Activated naive CD8-positive, alpha-beta T cell treated with anti-CD3 and anti-CD28 coated beads, Interleukin-2, amount 10 ng/mL, durations not matched to agents 7 days and 5 days (primary cell): ENCODE data around the gene C20orf173. TPM values are rescaled to one million over a fixed set of nuclear protein-coding genes. Genes with fewer than 3 reads are reported as not detected.

Experiments
- ATAC-seq: fragments of 150-1000 bp; cut with Tn5 transposase; one replicate; pipeline ENCODE4 v1.10.0; 2021; ENCODE audit warnings: low read depth, moderate library complexity
- POLR2A ChIA-PET: fragments of 350-600 bp; sonication (Branson Sonifier 250); formaldehyde crosslinking; loops from one replicate; lab custom pipeline; 2021; ENCODE audit warnings: antibody characterized with exemption; lab: Charles Lee
- DNase-seq: peaks from one replicate; pipeline ENCODE4 v3.0.0; 2021
- H3K27ac Mint-ChIP-seq: one replicate; pipeline ENCODE4 v1.8.0; 2022; ENCODE audit warnings: mild to moderate bottlenecking, mixed read lengths
- H3K27me3 Mint-ChIP-seq: one replicate; pipeline ENCODE4 v1.8.0; 2022; ENCODE audit warnings: mild to moderate bottlenecking, moderate library complexity, mixed read lengths
- H3K36me3 Mint-ChIP-seq: one replicate; pipeline ENCODE4 v1.8.0; 2021; ENCODE audit warnings: mild to moderate bottlenecking, mixed read lengths
- H3K4me1 Mint-ChIP-seq: one replicate; pipeline ENCODE4 v1.8.0; 2021; ENCODE audit warnings: mixed read lengths
- H3K4me3 Mint-ChIP-seq: one replicate; pipeline ENCODE4 v1.8.0; 2022; ENCODE audit warnings: mild to moderate bottlenecking, moderate library complexity, mixed read lengths
- H3K9me3 Mint-ChIP-seq: one replicate; pipeline ENCODE4 v1.8.0; 2021; ENCODE audit warnings: mixed read lengths
- total RNA-seq, 2 experiments: library from RNA; stranded (reverse); gene quantifications; one replicate each; pipeline ENCODE4 v1.2.3, GENCODE V29; 2021

The C20orf173 gene
- total RNA-seq, 2 experiments from 2014 or later, result not detected

- no peak overlapping the region for H3K27ac Mint-ChIP-seq
Measured at GRCh38 chr20:35496481-35496880, 33.0 kb downstream of the C20orf173 start.

GRCh38 chr20:35492352-35492751, 37.1 kb downstream of the C20orf173 start:
- Mint-ChIP-seq H3K9me3 (no peaks in the 10 kb centered on the region), H3K4me1 (peaks cover 33% of the 10 kb centered on the region), H3K36me3 (peaks cover 51% of the 10 kb centered on the region), H3K27ac (peak overlapping the region; percentile 99), H3K27me3 (no peaks in the 10 kb centered on the region), H3K4me3 (peak overlapping the region; percentile 99)
- POLR2A ChIA-PET, result interaction anchor here (0.7 to 3.2 kb wide), 6 partner anchors 28 to 1465 kb away, joined by 3 to 24 read pairs (median 6); partner anchors contain the start of gene RBM39
- no peak for ATAC-seq
- no peak for DNase-seq

More at GRCh38 chr20:35496481-35496880, 33.0 kb downstream of the C20orf173 start:
- no peaks in the 10 kb centered on the region for H3K27me3 Mint-ChIP-seq
- H3K36me3 Mint-ChIP-seq, result peaks cover 45% of the 10 kb centered on the region
- DNase-seq (no peak), ATAC-seq (no peak)
- peaks cover 12% of the 10 kb centered on the region for H3K4me1 Mint-ChIP-seq
- POLR2A ChIA-PET, result interaction anchor here (0.7 to 1.0 kb wide), 2 partner anchors 17 to 42 kb away, joined by 3 read pairs; no protein-coding TSS in a partner anchor
- H3K4me3 Mint-ChIP-seq, result no peak overlapping the region
- no peaks in the 10 kb centered on the region for H3K9me3 Mint-ChIP-seq

DNA sequence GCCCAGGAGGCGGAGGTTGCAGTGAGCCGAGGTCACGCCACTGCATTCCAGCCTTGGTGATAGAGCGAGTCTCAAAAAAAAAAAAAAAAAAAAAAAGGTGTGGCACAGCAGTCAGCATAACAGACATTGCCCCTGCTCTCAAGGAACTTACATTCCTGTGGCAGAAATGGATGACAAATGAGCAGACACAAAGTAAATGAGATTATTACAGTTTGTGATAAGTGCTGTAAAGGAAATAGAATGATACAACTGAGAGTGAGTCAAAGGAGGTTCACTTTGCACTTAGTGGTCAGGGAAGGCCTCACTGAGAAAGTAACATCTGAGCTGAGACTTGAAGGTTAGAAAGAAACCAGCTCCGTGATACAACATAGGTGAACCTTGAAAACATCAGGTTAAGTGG, 37.6 kb downstream of the C20orf173 start:
- no peak for ATAC-seq

DNA sequence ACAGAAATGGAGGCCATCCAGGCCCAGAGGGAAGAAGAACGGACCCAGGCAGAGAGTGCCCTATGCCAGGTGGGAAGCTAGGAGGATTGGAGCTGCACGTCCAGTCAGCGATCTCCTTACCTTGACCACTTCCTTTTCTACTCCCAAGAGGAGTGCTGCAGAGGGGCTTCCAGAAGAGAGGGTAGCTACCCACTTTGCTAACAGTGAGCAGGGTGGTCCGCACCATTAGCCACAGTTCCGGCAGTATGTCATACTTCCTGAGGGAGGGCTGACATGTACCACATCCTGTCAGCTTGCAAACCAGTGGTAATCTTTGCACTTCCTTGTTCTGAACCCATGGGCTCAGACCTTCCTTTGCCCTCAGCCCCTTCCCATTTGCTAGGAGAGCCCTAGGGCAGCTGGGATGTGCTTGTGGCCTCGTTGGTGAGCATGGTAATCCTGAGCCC, 38.7 kb downstream of the C20orf173 start:
- peaks cover 33% of the 10 kb centered on the region for H3K4me1 Mint-ChIP-seq

More for the DNA sequence above, 37.6 kb downstream of the C20orf173 start:
- peaks cover 50% of the 10 kb centered on the region for H3K36me3 Mint-ChIP-seq
- no peak for DNase-seq
- POLR2A ChIA-PET, result interaction anchor here (0.7 to 3.2 kb wide), 10 partner anchors 11 to 1466 kb away, joined by 3 to 24 read pairs (median 7); partner anchors contain the start of genes MMP24OS, RBM39 and SCAND1
- no peaks in the 10 kb centered on the region for H3K9me3 Mint-ChIP-seq
- H3K27ac Mint-ChIP-seq, result peak overlapping the region; percentile 99
- H3K27me3 Mint-ChIP-seq, result no peaks in the 10 kb centered on the region
- peak overlapping the region; percentile 99 for H3K4me3 Mint-ChIP-seq
- H3K4me1 Mint-ChIP-seq, result peaks cover 33% of the 10 kb centered on the region

DNA sequence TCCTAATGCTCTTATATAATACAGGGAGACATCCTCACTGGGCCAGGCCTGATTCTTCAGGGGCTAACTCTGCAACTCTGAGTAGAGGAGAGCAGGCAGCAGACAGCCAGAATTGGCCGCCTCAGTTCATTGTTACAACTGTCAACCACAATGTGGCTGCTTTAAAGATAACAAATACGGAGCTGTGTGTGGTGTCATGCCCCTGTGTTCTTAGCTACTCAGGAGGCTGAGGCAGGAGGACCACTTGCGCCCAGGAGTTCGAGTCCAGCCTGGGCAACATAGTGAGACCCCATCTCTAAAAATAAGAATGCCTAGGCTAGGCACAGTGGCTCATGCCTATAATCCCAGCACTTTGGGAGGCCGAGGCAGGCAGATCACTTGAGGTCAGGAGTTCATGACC, 39.7 kb downstream of the C20orf173 start:
- Mint-ChIP-seq H3K4me3 (peak overlapping the region; percentile 99), H3K27ac (peak overlapping the region; percentile 99), H3K4me1 (peaks cover 34% of the 10 kb centered on the region), H3K36me3 (peaks cover 46% of the 10 kb centered on the region), H3K9me3 (no peaks in the 10 kb centered on the region), H3K27me3 (no peaks in the 10 kb centered on the region)
- POLR2A ChIA-PET, result interaction anchor here (0.8 to 3.7 kb wide), 8 partner anchors 17 to 464 kb away, joined by 3 to 30 read pairs (median 10); partner anchors contain the start of genes CEP250, CPNE1, MMP24OS and RBM12
- ATAC-seq (peak; percentile 45), DNase-seq (no peak)

More for the DNA sequence above, 38.7 kb downstream of the C20orf173 start:
- POLR2A ChIA-PET, result interaction anchor here (0.7 to 3.7 kb wide), 22 partner anchors 11 to 464 kb away, joined by 3 to 30 read pairs (median 5); partner anchors contain the start of genes CEP250, CPNE1, ERGIC3 and MMP24OS
- Mint-ChIP-seq H3K36me3 (peaks cover 47% of the 10 kb centered on the region), H3K27ac (peak overlapping the region; percentile 99), H3K9me3 (no peaks in the 10 kb centered on the region), H3K27me3 (no peaks in the 10 kb centered on the region), H3K4me3 (peak overlapping the region; percentile 99)
- ATAC-seq, result peak; percentile 98
- DNase-seq, result peak; percentile 70

GRCh38 chr20:35487479-35487878, 42.0 kb downstream of the C20orf173 start:
- POLR2A ChIA-PET, result no interaction called here
- no peak for DNase-seq
- Mint-ChIP-seq H3K36me3 (peaks cover 48% of the 10 kb centered on the region), H3K27ac (no peak overlapping the region), H3K4me1 (peaks cover 33% of the 10 kb centered on the region), H3K4me3 (no peak overlapping the region), H3K27me3 (no peaks in the 10 kb centered on the region), H3K9me3 (peaks cover 1% of the 10 kb centered on the region)
- no peak for ATAC-seq

DNA sequence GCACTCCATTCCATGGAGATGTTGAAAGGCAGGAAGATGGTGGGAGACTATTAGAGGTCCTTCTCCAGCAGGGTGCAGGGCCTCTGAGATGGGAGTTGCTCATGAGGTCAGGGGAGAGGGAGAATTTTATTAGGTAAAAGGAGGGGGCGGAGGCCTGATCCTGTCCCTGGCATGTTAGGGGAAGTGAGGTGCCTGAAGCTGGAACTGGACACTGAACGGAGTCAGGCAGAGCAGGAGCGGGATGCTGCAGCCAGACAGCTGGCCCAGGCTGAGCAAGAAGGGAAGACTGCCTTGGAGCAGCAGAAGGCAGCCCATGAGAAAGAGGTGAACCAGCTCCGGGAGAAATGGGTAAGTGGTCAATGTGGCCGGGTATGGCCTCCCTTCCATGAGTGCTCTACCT, 49.7 kb downstream of the C20orf173 start:
- Mint-ChIP-seq H3K27me3 (no peaks in the 10 kb centered on the region), H3K27ac (peak overlapping the region; percentile 30), H3K4me3 (no peak overlapping the region), H3K4me1 (peaks cover 3% of the 10 kb centered on the region), H3K9me3 (peaks cover 1% of the 10 kb centered on the region), H3K36me3 (peaks cover 23% of the 10 kb centered on the region)
- ATAC-seq (no peak), DNase-seq (no peak)
- POLR2A ChIA-PET, result interaction anchor here (1.0 to 1.7 kb wide), 3 partner anchors 10 to 17 kb away, joined by 3 to 6 read pairs (median 3); no protein-coding TSS in a partner anchor

DNA sequence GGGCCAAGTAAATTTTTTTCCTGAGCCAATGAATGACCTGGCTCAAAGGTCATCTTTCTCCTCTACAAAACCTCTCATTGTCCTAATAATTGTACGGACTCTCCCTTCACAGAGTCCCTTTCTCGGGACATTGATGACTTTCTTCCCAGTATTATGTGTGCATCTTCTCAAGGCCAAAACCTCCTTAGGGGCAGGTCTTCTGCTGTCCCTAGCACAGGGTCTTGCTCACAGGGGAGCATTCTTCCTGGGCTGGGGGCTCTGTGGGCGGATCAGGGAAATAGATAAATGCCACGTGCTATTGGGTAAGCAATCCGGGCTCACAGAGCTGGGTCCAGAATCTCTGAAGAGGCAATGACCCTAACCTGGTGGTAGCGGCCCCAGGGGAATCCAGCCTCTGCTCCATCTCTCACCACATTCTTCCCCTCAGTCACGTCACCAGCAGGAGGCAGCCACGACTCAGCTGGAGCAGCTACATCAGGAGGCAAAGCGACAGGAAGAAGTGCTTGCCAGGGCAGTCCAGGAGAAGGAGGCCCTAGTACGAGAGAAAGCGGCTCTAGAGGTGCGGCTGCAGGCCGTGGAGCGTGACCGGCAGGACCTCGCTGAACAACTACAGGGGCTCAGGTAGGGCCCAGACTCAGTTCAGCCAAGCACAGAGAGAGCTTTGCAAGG, 50.5 kb downstream of the C20orf173 start:
- Mint-ChIP-seq H3K4me3 (no peak overlapping the region), H3K36me3 (peaks cover 14% of the 10 kb centered on the region), H3K27me3 (no peaks in the 10 kb centered on the region), H3K9me3 (peaks cover 1% of the 10 kb centered on the region), H3K4me1 (peaks cover 3% of the 10 kb centered on the region), H3K27ac (no peak overlapping the region)
- DNase-seq (no peak), ATAC-seq (no peak)
- POLR2A ChIA-PET, result interaction anchor here (1.0 to 1.7 kb wide), 3 partner anchors 9 to 18 kb away, joined by 3 to 6 read pairs (median 3); no protein-coding TSS in a partner anchor

Other genes starting within 250 kb of the C20orf173 start
- gene EIF6, start 244.9 kb downstream of the C20orf173 start, total RNA-seq, result 10 to 100 TPM; 81.0 to 83.9 TPM
- gene FAM83C, start 237.2 kb downstream of the C20orf173 start, total RNA-seq, result not detected
- 10 to 100 TPM; 58.7 to 63.7 TPM for gene UQCC1, start 117.7 kb downstream of the C20orf173 start, total RNA-seq
- not detected for gene GDF5, start 91.4 kb downstream of the C20orf173 start, total RNA-seq
- gene CEP250, start 74.1 kb downstream of the C20orf173 start, total RNA-seq, result 10 to 100 TPM; 82.9 to 84.5 TPM
- 100 to 1,000 TPM; 123 to 125 TPM for gene ERGIC3, start 12.4 kb upstream of the C20orf173 start, total RNA-seq
- gene SPAG4, start 86.2 kb upstream of the C20orf173 start, total RNA-seq, result 1 to 10 TPM; 3.8 to 5.7 TPM
- 100 to 1,000 TPM; 296 to 327 TPM for gene CPNE1, start 135.2 kb upstream of the C20orf173 start, total RNA-seq
- gene RBM12, start 135.2 kb upstream of the C20orf173 start, total RNA-seq, result 100 to 1,000 TPM; 116 to 120 TPM
- gene NFS1, start 169.7 kb upstream of the C20orf173 start, total RNA-seq, result 10 to 100 TPM; 33.1 to 33.8 TPM
- gene ROMO1, start 169.8 kb upstream of the C20orf173 start, total RNA-seq, result 100 to 1,000 TPM in 1 of 2 experiments, 10 to 100 TPM in 1; 96.9 to 112 TPM
- 100 to 1,000 TPM; 478 to 499 TPM for gene RBM39, start 212.6 kb upstream of the C20orf173 start, total RNA-seq
- 10 to 100 TPM; 61.9 to 69.4 TPM for gene PHF20, start 242.4 kb upstream of the C20orf173 start, total RNA-seq